ENCODE data around the gene TRPM2. TPM values are rescaled to one million over a fixed set of nuclear protein-coding genes. Genes with fewer than 3 reads are reported as not detected.

The TRPM2 gene
- total RNA-seq, 1 donor from 2014 or later: not detected

GRCh38 chr21:44322621-44323325 is 30.6 kb upstream of the TRPM2 start:
- H3K36me3 Mint-ChIP-seq (ENCODE audit: unreplicated experiment): peaks cover 3% of the 10 kb centered on the region
- no peak for TF ChIP-seq CTCF (IDR thresholded peaks at IDR 0.05)
- no peaks in the 10 kb centered on the region for H3K4me1 Mint-ChIP-seq (ENCODE audit: unreplicated experiment)
- H3K9me3 Mint-ChIP-seq (ENCODE audit: unreplicated experiment): no peaks in the 10 kb centered on the region
- no peaks in the 10 kb centered on the region for H3K27me3 Mint-ChIP-seq (ENCODE audit: unreplicated experiment)
- H3K27ac Mint-ChIP-seq (ENCODE audit: unreplicated experiment): no peak overlapping the region
- H3K4me3 Mint-ChIP-seq (ENCODE audit: unreplicated experiment): no peak overlapping the region
- DNase-seq (ENCODE audit: extremely low spot score, unreplicated experiment): no peak

- Mint-ChIP-seq H3K9me3 (ENCODE audit: unreplicated experiment) (no peaks in the 10 kb centered on the region), H3K4me1 (ENCODE audit: unreplicated experiment) (no peaks in the 10 kb centered on the region), H3K27ac (ENCODE audit: unreplicated experiment) (no peak overlapping the region), H3K27me3 (ENCODE audit: unreplicated experiment) (no peaks in the 10 kb centered on the region), H3K36me3 (ENCODE audit: unreplicated experiment) (peaks cover 3% of the 10 kb centered on the region), H3K4me3 (ENCODE audit: unreplicated experiment) (no peak overlapping the region)
- TF ChIP-seq CTCF (IDR thresholded peaks at IDR 0.05): no peak
- no peak for DNase-seq (ENCODE audit: extremely low spot score, unreplicated experiment)
These were observed 29.8 kb upstream of the TRPM2 start for GRCh38 chr21:44323591-44323990.

GRCh38 chr21:44324106-44324853 is 29.1 kb upstream of the TRPM2 start:
- Mint-ChIP-seq H3K4me1 (ENCODE audit: unreplicated experiment) (no peaks in the 10 kb centered on the region), H3K4me3 (ENCODE audit: unreplicated experiment) (no peak overlapping the region)
- no peak for TF ChIP-seq CTCF (IDR thresholded peaks at IDR 0.05)

GRCh38 chr21:44324854-44325107 is 28.6 kb upstream of the TRPM2 start:
- H3K4me3 Mint-ChIP-seq (ENCODE audit: unreplicated experiment): no peak overlapping the region
- DNase-seq (ENCODE audit: extremely low spot score, unreplicated experiment): no peak
- no peaks in the 10 kb centered on the region for H3K27me3 Mint-ChIP-seq (ENCODE audit: unreplicated experiment)
- TF ChIP-seq CTCF (IDR thresholded peaks at IDR 0.05): no peak
- H3K27ac Mint-ChIP-seq (ENCODE audit: unreplicated experiment): no peak overlapping the region
- peaks cover 3% of the 10 kb centered on the region for H3K36me3 Mint-ChIP-seq (ENCODE audit: unreplicated experiment)
- no peaks in the 10 kb centered on the region for H3K9me3 Mint-ChIP-seq (ENCODE audit: unreplicated experiment)
- H3K4me1 Mint-ChIP-seq (ENCODE audit: unreplicated experiment): no peaks in the 10 kb centered on the region

More at GRCh38 chr21:44324106-44324853, 29.1 kb upstream of the TRPM2 start:
- Mint-ChIP-seq H3K36me3 (ENCODE audit: unreplicated experiment) (peaks cover 3% of the 10 kb centered on the region), H3K27ac (ENCODE audit: unreplicated experiment) (no peak overlapping the region), H3K9me3 (ENCODE audit: unreplicated experiment) (no peaks in the 10 kb centered on the region), H3K27me3 (ENCODE audit: unreplicated experiment) (no peaks in the 10 kb centered on the region)
- no peak for DNase-seq (ENCODE audit: extremely low spot score, unreplicated experiment)

GRCh38 chr21:44325386-44326271 is 27.8 kb upstream of the TRPM2 start:
- no peaks in the 10 kb centered on the region for H3K9me3 Mint-ChIP-seq (ENCODE audit: unreplicated experiment)

More at GRCh38 chr21:44325386-44326271, 27.8 kb upstream of the TRPM2 start:
- Mint-ChIP-seq H3K27ac (ENCODE audit: unreplicated experiment) (no peak overlapping the region), H3K27me3 (ENCODE audit: unreplicated experiment) (no peaks in the 10 kb centered on the region), H3K4me3 (ENCODE audit: unreplicated experiment) (no peak overlapping the region), H3K36me3 (ENCODE audit: unreplicated experiment) (peaks cover 3% of the 10 kb centered on the region), H3K4me1 (ENCODE audit: unreplicated experiment) (no peaks in the 10 kb centered on the region)
- DNase-seq (ENCODE audit: extremely low spot score, unreplicated experiment): no peak
- TF ChIP-seq CTCF (IDR thresholded peaks at IDR 0.05): no peak

All from osteocyte (in vitro differentiated cells).